ENCODE results near the gene AUTS2.
A peak's percentile ranks its signal among the peaks of the same experiment; 100 is the strongest.
"Not testable (repeated sequence)": the region's sequence is repeated elsewhere in the genome, so short reads cannot be mapped to it uniquely, and the experiment has no call there.

AUTS2 gene

GRCh38 chr7:70714506-70715038 lies 1116.3 kb downstream of the AUTS2 start:
- no peak for DNase-seq

GRCh38 chr7:70717553-70718329 lies 1119.5 kb downstream of the AUTS2 start:
- DNase-seq, result no peak

- no peak for DNase-seq
Measured at GRCh38 chr7:70719125-70719524, 1120.8 kb downstream of the AUTS2 start.

GRCh38 chr7:70720191-70720873 lies 1122.1 kb downstream of the AUTS2 start:
- no peak for DNase-seq

GRCh38 chr7:70721500-70721899 lies 1123.2 kb downstream of the AUTS2 start:
- no peak for DNase-seq

GRCh38 chr7:70723339-70723738 lies 1125.1 kb downstream of the AUTS2 start:
- no peak for DNase-seq

- no peak for DNase-seq
Measured at GRCh38 chr7:70725448-70725847, 1127.2 kb downstream of the AUTS2 start.

GRCh38 chr7:70726294-70726693 lies 1128.0 kb downstream of the AUTS2 start:
- DNase-seq, result no peak

- DNase-seq, result no peak
Measured at GRCh38 chr7:70726951-70727378, 1128.7 kb downstream of the AUTS2 start.

GRCh38 chr7:70727861-70728260 lies 1129.6 kb downstream of the AUTS2 start:
- DNase-seq, result no peak

- no peak for DNase-seq
Measured at GRCh38 chr7:70728872-70729552, 1130.7 kb downstream of the AUTS2 start.

GRCh38 chr7:70729553-70730157 lies 1131.4 kb downstream of the AUTS2 start:
- not testable (repeated sequence) for DNase-seq

GRCh38 chr7:70730451-70731110 lies 1132.3 kb downstream of the AUTS2 start:
- DNase-seq, result no peak

- no peak for DNase-seq
Measured at GRCh38 chr7:70733090-70733489, 1134.8 kb downstream of the AUTS2 start.

GRCh38 chr7:70734411-70734810 lies 1136.1 kb downstream of the AUTS2 start:
- DNase-seq, result no peak

GRCh38 chr7:70735313-70735712 lies 1137.0 kb downstream of the AUTS2 start:
- DNase-seq, result no peak

GRCh38 chr7:70736715-70737460 lies 1138.6 kb downstream of the AUTS2 start:
- DNase-seq, result no peak

- peak; percentile 68 to 75 for DNase-seq
Measured at GRCh38 chr7:70738151-70738885, 1140.0 kb downstream of the AUTS2 start.

- DNase-seq, result no peak
Measured at GRCh38 chr7:70739646-70740210, 1141.5 kb downstream of the AUTS2 start.

- DNase-seq, result no peak
Measured at GRCh38 chr7:70741666-70742065, 1143.4 kb downstream of the AUTS2 start.

Measured in NCI-H526 (cell line).